ENCODE measurements around the gene PRELID1.
A peak's percentile ranks its signal among the peaks of the same experiment; 100 is the strongest.

PRELID1 gene

DNA sequence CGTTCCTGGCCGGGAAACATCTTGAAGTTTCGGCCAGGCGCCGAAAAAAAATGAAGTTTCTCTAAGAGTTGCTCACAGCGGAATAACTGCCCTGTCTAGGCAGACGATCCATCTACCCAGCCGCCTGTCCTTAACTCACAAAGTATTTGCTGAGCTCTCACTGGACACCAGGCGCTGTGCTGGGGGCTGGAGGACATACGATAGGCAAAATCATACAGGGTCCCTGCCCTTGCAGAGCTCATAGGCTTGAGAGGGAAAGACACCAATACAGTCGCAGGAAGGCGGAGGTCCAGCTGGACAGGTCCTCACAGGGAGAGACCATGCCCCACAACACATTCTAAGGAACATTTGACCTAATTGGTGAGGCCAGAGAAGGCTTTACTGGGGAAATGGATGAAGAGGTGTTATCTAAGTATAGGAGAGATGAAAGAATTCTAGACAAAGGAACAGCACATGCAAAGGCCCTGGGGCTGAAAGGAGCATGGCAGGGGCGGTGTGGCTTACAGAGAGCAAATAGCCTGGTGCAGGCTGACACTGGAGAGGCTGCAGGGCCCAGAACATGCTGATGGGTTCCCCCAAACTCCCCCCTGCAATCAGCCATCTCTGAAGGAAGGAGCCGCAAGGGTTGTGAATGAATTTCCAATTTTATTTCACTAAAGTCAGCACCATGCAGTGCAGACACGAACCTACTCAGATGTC lies 10.1 kb downstream of the PRELID1 start:
- no peak for DNase-seq (ENCODE audit: low read depth in 2 of 2)

- no peak for DNase-seq (ENCODE audit: low read depth in 2 of 2)
These were observed 11.1 kb downstream of the PRELID1 start for GRCh38 chr5:177314376-177315342.

- no peak for DNase-seq (ENCODE audit: low read depth in 2 of 2)
These were observed 11.8 kb downstream of the PRELID1 start for GRCh38 chr5:177315411-177315810.

GRCh38 chr5:177316005-177316404 lies 12.4 kb downstream of the PRELID1 start:
- DNase-seq (ENCODE audit: low read depth in 2 of 2): no peak

- DNase-seq (ENCODE audit: low read depth in 2 of 2): peak; percentile 57 to 70
These were observed 14.4 kb downstream of the PRELID1 start for GRCh38 chr5:177317959-177318377.

- DNase-seq (ENCODE audit: low read depth in 2 of 2): no peak
These were observed 16.5 kb downstream of the PRELID1 start for GRCh38 chr5:177319913-177320588.

- no peak for DNase-seq (ENCODE audit: low read depth in 2 of 2)
These were observed 17.3 kb downstream of the PRELID1 start for GRCh38 chr5:177320879-177321278.

DNA sequence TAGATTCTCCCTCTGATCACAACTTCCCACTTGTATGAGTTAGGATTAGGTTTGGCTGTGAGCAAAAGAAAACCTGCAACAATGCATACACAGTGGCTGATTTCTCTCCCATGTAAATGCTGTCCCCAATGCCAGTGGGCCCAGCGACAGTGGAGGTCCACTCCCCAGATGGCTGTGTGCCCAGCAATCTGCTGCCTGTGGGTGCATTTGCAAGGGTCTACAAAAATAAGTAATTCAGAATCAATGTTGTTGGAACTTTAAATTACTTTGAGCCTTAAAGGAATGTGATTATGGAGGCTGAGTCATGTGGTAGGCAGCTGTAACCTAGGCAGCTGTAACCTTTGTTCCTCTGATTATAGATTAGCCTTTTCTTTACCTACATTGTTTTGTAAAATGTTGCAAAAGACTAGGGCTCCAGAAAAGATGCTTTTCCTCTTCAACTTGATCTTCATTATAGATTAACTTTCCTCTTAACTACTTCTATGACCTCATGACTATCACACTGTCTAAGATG lies 22.3 kb downstream of the PRELID1 start:
- no peak for DNase-seq (ENCODE audit: low read depth in 2 of 2)

GRCh38 chr5:177327539-177328522 lies 24.2 kb downstream of the PRELID1 start:
- no peak for DNase-seq (ENCODE audit: low read depth in 2 of 2)

DNA sequence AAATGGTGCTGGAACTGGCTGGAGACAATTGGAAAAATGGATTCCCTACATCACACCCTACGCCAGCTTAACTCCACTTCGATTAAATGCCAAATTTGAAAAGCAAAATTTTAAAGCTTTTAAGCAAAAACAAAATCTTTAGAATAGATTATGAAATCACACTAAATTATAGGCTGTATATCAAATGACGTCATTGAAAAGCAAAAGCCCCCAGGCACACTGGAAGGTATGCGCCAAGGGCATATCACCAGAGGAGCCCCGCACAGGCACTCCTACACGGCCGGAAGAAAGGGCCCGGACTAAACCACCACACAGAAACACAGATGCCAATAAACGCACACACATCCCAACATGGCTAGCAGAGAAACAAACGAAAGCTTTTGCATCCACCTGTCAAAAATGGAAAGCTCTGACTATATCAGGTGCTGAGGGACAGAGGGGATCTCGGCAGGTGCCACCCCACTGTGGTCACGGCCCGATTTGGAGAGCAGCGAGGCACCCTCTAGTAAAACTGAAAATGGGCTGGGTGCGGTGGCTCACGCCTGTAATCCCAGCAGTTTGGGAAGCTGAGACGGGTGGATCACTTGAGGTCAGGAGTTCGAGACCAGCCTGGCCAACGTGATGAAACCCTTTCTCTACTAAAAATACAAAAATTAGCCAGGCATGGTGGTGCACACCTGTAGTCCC lies 25.1 kb downstream of the PRELID1 start:
- no peak for DNase-seq (ENCODE audit: low read depth in 2 of 2)

- no peak for DNase-seq (ENCODE audit: low read depth in 2 of 2)
These were observed 26.3 kb downstream of the PRELID1 start for GRCh38 chr5:177329883-177330282.

DNA sequence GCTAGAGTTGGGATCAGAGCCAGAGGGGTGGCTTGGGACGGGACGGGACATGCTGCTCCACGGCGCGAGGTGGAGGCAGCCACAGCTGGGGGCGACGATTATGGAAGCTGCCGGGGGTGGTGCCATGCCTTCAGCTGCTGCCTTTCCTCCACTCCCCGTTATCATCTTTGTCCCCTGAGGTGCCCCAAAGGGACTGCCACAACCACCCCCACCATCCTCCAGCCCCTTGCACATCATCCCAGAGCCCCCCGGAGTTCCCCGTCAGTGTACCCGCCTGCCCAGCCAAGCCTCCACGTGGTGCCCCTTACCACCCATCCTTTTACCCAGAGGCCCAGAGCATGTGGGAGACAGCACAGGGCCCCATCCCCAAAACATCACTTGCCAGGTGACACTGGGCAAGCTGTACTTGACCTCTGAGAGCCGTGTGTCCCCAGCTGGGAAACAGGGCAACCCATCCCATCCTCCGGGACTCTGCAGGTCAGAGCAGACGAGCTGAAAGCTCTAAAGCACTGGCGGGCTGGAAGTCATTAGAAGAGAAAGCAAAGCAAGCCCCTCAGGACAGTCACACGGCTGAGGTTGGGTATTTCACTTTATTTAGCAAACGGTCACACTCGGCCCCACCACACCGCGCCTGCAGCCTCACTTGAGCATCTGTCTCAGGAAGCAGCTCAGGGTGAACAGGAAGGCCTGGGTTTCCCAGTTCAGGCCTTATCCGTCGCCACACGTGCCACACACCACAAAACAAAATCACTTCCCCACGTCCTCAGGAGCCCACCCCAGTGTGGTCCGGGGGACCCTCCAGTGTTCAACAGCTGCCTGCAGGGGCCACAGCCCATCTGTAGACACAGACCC lies 27.6 kb downstream of the PRELID1 start:
- no peak for DNase-seq (ENCODE audit: low read depth in 2 of 2)

- DNase-seq (ENCODE audit: low read depth in 2 of 2): no peak
These were observed 28.7 kb downstream of the PRELID1 start for GRCh38 chr5:177332031-177332895.

DNA sequence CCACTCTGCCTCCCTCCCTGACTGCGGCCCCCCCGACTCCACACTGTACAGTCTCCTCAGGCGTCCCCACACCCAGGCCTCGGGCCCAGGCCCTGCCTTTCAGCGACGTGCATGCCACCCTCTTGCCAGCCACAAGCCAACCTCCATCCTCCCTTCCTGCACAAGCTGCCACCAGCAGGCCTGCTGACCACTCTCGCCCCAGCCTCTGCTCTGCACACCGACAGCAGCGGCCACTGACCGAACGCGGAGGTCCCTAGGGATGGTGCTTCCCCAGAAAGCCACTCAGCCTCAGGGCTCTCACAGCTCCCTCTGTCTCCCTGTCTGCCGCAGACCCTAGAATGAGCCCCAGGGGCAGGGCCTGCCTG lies 29.3 kb downstream of the PRELID1 start:
- no peak for DNase-seq (ENCODE audit: low read depth in 2 of 2)

- no peak for DNase-seq (ENCODE audit: low read depth in 2 of 2)
These were observed 30.0 kb downstream of the PRELID1 start for GRCh38 chr5:177333420-177334154.

- no peak for DNase-seq (ENCODE audit: low read depth in 2 of 2)
These were observed 30.6 kb downstream of the PRELID1 start for GRCh38 chr5:177334155-177334551.

DNA sequence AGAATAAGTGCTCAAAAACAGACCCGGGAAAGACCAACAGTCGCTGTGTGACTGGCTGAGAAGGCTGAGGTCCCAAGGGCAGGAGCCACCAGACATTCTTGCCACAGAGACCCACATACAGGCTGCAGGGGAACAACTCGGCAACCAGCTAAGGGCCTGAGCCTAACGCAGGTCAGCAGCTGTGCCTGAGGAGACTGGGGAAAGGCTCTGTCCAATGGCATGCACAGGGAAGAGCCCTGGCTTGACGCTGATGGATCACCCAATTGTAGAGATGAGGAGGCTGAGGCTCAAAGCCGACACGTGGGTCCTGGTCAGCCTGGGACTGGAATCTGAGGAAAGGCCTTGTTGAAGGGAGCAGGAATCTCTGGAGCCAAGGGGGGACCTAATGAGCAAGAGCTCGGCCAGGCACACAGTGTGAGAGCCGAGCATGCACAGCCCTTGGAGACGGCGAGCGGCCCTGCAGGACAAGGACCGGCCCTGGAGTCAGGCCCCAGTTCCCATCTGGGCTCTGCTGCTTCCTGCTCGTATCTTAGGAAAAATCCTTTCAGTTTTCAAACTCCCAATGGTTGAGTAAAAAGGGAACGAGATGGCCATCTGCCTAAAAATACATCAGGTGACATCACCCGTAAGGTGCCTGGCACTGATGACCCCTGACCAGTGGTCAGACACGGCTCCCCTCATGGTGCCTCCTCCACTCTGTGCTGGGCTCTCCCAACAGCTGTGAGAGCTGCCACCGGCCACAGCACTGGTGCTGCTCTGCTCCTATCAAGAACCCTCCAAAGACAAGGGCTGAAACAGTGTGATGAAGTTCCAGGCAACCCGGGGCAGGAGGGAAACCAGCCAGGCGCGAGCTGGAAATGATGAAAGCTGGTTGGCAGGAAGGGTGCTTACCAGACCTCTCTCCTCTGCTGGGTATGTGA lies 31.4 kb downstream of the PRELID1 start:
- no peak for DNase-seq (ENCODE audit: low read depth in 2 of 2)

All from activated CD4-positive, alpha-beta T cell treated with anti-CD3 and anti-CD28 coated beads for 24 hours (primary cell).